Measurements from ENCODE around the gene TYW1B.
"Not testable (repeated sequence)": the region's sequence is repeated elsewhere in the genome, so short reads cannot be mapped to it uniquely, and the experiment has no call there.

TYW1B gene

DNA sequence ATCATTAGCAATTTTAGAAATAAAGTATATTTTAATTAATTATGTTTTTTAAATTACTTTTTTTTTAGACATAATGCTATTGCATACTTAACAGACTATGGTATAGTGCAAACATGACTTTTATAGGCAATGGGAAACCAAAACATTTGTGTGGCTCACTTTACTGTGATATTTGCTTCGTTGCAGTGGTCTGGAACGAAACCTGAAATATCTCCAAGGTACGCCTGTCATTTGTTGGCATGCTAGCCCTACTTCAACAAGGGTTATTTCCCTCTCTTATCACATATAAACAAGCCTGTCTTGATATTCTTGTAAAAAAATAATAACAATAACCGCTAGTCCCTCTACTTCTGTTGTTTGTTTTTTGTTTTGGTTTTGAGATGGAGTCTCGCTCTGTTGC lies 74.2 kb downstream of the TYW1B start:
- no peak for DNase-seq

DNA sequence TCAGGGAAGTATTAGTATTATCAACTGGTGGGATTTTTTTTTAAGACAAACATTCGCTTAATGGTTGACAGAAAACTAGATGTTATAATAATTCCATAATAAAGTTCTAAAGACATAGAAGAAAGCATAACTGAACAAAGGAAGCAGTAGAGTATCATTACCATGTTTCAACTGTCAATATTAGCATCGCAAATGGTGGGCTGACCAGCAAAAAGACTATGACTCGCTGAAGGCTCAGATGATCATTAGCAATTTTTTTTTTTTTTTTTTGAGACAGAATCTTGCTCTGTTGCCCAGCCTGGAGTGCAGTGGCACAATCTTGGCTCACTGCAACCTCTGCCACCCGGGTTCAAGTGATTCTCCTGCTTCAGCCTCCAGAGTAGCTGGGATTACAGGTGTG lies 74.8 kb downstream of the TYW1B start:
- not testable (repeated sequence) for DNase-seq

DNA sequence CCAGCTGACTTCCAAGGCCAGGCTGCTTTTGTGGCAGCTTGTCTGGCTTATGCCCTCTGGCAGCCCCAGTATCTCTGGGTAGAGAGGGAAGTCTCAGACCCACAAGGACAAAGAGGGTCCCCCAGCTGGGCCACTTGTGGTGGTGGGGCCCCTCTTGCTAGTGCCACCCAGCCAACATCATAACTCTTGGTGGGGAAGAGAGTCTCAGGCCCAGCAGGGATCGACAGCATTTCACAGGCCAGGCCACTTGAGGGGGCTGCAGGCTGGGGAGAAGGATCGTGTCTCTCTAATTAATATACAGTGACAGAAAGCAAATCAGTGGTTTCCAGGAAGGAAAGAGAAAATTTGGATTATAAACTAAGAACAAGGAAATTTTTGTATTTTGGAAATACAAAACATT lies 76.0 kb downstream of the TYW1B start:
- no peak for DNase-seq

DNA sequence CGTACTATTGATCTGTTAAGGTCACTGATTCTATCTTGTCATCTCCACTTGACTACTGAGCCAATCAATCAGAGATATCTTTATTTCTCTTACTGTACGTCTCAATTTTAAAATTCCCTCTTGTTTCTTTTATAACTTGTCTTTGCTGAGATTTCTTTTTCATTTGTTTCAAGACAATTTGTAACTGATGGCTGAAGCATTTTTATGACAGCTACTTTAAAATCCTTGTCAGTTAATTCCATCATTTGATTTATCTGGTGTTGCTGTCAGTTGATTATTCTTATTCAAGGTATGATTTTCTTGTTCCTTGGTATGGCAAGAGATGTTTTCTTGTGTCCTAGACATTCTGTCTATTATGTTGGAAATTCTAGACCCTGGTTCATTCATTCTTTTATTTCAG lies 76.6 kb downstream of the TYW1B start:
- DNase-seq = no peak

DNA sequence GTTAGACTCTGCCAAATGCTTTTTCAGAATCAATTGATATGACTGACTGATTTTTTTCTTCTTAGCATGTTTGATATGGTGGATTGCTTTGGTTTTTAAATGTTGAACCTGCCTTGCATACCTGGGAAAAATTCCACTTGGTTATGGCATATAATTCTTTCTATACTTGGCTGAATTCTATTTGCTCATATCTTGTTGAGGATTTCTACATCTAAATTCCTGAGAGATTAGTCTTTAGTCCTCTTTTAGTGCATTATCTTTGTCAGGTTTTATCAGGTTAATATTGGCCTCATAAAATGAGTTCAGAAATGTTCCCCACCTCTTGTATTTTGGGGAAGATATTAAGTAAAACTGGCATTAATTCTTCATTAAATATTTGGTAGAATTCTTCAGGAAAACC lies 79.4 kb downstream of the TYW1B start:
- not testable (repeated sequence) for DNase-seq

DNA sequence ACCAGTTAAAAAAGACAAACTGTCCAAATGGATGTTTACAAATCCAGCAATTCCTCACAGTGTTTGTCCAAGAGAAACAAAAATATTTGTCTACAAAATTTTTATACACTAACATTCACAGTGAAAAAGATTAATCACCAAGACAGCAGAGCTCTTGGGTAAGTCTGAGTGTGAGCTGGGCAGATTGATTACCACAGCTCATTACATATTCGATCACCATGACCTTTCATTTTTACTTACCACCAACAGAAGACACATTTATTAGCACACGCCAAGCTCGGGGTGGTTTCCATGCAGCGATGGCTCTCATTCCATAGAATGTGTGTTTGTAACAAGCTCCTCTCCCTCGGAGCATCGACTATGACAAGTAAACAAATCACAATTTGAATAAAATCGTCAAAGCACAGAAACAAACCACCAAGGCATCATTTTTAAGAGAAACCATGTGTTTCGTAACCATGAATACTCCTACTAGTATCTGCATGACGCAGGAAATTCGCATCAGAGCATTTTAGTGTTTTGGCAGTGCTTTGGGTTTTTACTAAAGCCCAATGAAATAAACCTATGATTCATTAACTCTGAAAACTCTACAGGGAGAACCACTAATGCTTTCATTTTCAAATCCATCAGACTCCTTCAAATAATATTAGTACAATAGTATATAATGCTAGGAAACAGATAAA lies 83.6 kb downstream of the TYW1B start:
- not testable (repeated sequence) for DNase-seq

DNA sequence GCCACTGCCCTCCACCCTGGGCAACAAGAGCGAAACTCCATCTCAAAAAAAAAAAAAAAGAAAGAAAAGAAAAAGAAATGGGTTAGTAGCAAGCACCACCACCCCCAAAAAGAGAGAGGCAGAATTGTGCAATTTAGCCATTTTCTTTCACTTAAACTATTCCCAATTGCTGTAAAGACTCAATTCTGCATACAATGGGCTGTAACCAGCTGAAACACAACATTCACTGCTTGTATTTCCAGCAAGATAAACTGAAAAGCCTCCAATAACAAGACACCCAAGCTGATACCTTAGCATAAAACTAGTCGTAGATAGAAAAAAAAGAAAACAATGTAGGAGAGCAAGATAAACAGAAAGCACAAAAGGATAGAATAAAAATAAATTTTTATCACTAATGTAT lies 84.2 kb downstream of the TYW1B start:
- DNase-seq = not testable (repeated sequence)

DNA sequence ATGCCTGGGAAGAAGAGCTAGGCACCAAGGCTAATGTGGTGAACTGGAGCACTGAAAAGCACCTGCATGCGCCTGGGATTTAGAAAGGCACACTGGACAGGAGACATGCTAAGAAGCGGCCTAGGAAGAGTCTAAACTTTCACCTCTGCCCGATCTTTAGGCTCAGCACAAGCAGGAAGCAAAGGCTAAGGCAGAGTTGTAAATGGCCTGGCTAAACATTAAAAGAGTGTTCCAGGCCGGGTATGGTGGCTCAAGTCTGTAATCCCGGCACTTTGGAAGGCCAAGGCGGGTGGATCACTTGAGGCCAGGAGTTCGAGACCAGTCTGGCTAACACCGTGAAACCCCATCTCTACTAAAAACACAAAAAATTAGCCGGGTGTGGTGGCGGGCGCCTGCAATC lies 88.3 kb downstream of the TYW1B start:
- DNase-seq = not testable (repeated sequence)

DNA sequence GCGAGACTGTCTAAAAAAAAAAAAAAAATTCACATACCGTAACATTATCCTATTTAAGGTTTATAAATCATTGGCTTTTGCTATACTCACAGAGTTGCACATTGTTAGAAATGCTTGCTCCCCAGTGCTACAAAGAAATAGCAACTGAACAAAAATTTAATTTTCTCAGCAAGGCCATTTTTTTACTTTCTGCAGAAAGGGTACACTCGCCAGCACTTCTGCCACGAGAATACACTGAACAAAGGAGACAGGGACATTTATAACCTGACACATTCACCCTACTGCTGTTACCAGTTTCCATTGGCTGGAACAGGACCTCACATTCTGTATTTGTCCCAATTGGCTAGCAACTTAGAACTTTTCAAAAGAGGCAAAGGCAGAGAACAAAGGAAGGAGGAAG lies 92.1 kb downstream of the TYW1B start:
- DNase-seq = not testable (repeated sequence)

DNA sequence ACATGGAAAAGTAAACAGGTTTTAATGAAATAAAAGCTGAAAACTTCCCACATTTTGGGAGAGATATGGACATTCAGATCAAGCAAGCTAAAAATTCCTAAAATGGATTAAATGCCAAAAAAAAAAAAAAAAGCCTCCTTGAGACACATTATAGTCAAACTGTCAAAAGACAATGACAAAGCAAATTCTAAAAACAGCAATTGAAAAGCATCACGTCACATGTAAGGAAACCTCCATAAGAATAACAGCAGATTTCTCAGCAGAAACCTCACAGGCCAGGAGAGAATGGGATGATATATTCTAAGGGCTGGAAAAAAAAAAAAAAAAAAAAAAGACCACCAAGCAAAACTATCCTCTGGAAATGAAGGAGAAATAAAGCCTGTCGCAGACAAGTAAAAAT lies 97.2 kb downstream of the TYW1B start:
- DNase-seq = not testable (repeated sequence)

DNA sequence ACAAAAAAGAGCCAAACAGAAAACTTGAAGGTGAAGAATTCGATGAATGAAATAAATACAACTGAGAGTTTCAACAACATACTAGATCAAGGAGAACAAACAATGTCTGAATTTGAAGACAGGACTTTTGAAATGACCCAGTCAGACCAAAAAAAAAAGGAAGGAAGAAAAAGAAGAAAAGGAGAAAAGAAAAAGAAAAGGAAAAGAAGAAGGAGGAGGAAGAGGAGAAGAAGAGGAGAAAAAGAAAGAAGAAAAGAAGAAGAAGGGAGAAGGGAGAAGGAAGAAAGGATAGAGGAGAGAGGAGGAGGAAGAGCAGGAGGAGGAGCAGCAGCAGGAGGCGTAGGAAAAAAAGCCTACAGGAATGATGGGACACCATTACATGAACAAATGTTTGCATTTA lies 97.6 kb downstream of the TYW1B start:
- not testable (repeated sequence) for DNase-seq

DNA sequence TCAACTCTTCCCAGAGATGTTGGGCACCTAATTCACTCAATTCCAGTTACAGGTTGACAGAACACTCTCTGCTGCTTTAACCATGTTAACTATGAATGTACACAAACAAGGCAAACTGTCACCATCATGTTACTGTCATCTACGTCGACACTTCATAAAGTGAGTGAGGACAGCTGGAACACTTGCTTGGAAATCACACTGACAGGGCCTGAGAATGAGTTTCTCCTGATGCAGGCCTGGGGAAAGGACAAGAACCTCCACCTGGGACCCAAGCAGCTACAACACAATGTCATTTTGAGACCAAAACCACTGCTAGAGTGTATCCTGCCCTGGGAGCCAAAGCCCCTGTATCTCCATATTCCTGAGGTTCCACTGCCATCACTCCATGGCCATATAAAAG lies 98.9 kb downstream of the TYW1B start:
- not testable (repeated sequence) for DNase-seq

DNA sequence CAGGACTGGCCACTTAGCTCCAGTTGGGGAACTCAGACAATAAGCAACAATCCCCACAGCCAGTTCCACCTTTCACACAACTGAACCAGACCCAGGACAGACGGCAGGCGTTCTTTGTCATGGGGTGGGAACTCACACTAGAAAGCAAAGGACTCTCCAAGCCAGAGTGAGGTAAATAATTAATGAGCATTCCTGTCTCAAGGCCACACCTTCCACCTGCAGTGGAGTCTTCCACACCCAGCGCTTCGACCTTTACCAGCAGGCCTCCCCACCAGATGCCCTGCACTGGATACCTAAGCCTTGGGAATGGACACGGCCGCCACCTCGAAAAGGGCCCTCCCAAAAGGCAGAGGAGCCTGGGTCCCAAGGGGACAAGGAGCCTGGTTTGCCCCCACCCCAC lies 105.3 kb downstream of the TYW1B start:
- not testable (repeated sequence) for DNase-seq

DNA sequence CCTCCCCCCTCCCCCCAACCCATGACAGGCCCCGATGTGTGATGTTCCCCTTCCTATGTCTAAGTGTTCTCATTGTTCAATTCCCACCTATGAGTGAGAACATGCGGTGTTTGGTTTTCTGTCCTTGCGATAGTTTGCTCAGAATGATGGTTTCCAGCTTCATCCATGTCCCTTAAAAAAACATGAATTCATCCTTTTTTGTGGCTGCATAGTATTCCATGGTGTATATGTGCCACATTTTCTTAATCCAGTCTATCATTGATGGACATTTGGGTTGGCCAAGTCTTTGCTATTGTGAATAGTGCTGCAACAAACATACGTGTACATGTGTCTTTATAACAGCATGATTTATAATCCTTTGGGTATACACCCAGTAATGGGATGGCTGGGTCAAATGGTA lies 107.1 kb downstream of the TYW1B start:
- not testable (repeated sequence) for DNase-seq

DNA sequence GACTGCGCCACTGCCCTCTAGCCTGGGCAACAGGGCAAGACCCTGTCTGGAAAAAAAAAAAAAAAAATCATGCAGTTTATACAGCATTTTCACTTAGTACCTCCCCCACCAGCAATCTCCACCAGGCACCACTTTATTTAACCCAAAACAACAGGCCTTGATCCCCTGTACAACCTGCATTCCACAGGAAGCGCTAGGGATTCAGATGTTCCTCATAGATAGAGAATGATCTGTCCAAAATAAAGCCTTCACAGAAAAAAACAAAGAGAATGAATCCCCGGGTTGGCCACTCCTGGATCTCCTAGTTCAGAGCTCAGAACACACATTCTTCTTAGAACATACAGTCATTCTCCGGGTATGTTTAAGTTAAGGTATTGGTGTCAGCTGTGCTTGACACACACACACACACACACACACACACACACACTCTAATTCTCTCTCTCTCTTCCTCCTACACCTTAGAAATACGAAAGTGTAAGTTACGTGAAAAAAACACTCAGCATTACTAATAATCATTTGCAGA lies 110.7 kb downstream of the TYW1B start:
- DNase-seq = not testable (repeated sequence)

DNA sequence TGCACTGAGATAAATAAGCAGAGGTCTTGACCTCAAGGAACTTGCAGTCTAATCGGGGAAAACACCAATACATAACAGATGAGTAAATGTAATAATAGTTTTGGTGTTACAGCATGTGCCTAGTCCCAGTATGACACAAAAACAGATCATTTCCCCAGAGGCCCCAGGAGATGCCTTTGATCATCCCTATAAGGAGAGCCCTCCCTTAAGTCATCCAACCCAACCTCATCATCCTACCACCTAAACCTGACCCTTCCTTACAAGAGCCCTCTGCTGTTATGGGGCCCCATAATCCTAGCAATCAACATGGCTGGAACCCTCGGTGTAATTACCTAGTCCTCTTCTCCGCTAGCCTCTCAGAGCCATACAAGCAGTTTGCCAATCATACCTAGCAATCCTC lies 116.1 kb downstream of the TYW1B start:
- not testable (repeated sequence) for DNase-seq

DNA sequence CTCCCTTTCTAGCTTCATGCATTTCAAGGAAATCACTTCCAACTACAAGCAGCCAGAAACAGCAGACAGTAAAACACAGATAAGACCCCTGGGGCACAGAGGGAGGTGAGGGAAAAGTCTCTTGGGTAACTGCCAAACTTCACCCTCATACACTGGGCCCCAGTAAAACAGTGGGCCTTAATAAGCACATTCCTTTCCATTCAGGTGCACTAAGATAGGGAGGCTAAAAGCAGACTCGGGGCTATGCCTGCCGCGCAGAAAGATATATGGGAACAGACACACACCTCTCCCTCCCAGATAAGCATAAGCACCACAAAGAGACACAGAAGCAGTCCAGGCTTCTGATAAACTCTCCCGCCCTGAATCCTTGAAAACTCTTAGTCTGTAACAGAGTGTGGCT lies 117.0 kb downstream of the TYW1B start:
- DNase-seq = no peak

DNA sequence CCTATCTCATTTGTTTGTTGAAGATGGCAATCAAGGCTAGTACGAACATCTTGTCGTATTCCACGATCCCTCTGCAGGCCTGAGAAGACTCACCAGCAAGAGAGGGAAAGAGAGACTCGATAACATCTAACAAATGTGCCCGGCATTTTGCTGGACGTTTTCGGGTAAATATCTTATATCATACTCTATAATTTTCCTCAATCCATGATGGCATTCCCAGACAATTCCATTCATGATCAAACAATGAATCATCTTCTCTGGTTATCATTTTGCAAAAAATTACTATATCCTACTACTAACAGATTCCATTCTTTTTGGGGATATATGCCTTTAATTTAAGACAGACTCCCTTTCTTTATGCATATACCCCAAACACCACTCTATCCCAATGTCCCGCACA lies 118.1 kb downstream of the TYW1B start:
- DNase-seq = no peak

DNA sequence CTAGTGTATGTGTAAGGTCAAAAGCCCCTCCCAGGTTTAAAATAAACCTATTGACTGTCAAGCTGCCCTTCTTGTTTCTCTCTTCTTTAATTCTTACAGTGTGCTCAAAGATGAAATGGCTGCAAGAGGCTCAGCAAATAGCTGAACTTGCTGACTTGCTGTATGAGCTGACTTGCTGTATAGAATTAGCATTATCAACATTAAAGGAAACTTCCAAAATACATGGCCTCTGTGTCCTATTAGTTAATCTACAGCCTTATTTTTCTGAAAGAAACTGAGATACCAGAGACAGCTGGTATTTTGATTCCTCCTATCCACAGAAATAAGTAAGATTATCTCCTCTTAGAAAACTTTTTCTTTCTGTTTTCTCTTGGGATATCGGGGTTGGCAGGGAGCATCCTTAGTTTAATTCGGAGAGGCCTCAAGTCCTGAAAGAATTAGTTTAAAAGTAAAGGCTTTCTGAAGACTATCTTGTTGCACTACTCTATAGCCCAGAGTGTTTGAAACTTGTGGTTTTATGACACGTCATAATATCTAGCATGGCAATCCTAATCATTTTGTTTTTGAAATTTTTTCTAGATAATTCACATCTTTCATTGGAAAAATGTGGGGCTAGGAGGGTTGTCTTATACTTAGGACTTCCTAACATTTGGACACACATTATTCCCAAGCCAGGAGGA lies 119.5 kb downstream of the TYW1B start:
- DNase-seq = not testable (repeated sequence)

DNA sequence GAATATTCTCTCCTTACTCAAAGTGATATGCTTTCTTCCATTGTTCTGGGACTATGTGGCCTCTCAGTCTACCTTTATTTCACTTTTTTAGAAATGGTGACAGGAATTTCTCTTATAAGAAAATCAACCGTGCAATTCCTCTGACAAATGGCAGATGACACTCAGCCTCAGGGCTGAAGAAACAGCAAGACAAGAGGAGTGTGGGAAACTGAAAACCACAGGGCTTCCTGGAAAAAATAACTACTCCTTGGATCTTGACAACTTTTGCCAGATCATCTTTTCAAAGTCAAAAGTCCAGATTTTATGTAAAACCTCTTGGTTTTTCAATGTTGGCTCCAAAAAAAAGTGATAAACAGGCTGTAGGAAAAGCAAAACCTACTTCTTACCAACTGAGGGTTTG lies 121.5 kb downstream of the TYW1B start:
- no peak for DNase-seq

DNA sequence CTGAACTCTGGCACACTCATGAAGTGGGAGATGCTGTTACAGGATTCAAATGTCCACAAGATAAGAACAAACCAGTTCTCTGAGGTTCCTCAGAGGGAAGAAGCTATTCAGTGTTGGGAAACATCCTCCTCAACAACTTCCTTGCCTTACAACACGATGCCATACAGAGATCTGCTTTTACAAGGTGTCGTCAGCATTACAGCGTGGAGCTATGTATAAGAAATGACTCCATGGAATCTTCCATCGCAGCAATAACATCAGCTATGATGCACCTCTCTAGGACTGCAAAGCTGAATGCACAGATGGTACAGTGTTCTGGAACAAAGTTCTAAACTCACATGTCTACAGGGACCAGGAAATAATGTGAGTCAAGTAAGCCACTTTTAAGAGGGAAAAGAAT lies 122.3 kb downstream of the TYW1B start:
- not testable (repeated sequence) for DNase-seq

DNA sequence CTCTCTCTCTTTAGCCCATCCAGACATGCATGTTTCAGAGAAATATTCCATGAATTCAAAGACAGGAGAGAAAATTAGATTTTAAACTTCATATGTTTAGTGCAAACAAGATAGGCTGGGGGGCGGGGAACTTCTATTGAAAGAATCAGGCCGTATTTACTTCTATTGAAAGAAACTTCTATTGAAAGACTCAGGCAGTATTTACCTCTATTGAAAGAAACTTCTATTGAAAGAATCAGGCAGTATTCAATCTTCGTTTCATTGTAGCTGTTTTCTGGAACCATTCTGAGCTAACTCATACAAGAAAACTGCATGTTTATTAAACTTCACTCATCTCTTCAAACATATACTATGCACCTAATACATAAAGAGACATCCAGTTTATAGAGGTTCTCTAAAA lies 123.1 kb downstream of the TYW1B start:
- no peak for DNase-seq

DNA sequence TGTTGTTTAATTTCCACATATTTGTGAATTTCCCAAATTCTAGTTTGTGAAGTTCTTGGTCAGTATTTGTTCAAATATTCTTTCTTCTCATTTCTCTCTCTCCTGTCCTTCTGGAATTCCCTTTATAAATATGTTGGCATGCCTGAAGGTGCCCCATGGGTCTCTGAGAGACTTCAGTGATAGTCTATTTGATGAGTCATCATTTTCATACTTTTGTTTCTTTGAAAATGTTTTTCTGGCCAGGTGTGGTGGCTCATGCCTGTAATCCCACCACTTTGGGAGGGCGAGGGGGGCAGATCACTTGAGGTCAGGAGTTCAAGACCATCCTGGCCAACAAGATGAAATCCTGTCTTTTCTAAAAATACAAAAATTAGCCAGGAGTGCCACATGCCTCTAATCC lies 127.5 kb downstream of the TYW1B start:
- not testable (repeated sequence) for DNase-seq

DNA sequence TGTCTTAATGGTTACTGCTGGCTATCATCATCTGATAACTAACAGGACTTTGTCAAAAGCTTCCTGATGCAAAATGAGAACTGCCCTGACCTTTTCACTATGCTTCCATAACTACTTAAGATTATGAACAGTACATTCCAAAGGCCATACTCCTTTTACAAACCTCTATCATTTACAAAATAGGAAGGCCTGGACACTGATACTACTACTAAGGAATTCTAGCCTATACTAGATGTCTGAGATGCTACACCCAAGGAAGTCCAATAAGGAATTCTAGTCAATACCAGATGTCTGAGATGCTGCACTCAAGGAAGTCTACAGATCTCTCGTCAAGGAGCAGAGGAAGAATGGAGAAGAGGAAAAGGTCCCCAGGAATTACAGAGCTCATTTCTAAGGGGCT lies 130.9 kb downstream of the TYW1B start:
- not testable (repeated sequence) for DNase-seq

DNA sequence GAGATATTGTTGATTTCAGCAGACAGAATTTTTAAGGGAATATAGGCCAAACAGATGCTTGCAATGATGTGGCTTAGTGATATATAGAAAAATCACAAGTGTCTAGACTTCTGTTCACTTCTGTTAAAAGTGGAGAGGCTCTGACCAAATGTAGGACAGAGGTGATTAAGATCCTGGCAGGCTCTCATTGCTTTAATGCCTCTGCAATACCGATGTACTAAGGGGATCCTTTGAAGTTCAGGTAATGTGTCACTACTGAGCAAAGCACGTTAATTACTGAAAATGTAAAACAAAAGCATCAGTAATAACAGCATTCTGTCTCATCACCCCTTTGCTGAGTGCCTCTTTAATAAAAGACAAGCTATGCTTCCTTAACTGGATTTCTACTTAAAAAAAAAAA lies 131.4 kb downstream of the TYW1B start:
- not testable (repeated sequence) for DNase-seq

All from NCI-H510A (cell line).